ENCODE data around the gene MICA.

DNA sequence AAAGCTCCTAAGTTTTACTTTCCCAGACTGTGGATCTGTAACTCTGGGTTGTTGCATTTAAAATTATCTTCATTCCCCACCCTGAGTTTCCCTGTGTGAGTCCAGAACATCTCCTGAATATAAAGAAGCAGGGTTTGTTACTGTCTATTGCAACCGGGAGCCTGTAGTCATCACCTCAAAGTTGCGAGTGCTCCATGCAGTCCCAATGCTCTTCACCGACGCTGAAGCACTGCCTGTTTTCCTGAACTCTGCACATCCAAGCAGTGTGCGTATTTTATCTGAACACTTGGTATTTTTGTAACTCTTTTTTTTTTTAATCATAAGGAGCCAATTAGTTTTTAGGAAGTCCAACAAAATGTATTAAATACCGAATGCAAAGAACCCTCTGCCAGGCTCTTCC lies 45.5 kb upstream of the MICA start:
- no peak for TF ChIP-seq POLR2A (IDR thresholded peaks at IDR 0.05)
- TF ChIP-seq, protein P1, sequence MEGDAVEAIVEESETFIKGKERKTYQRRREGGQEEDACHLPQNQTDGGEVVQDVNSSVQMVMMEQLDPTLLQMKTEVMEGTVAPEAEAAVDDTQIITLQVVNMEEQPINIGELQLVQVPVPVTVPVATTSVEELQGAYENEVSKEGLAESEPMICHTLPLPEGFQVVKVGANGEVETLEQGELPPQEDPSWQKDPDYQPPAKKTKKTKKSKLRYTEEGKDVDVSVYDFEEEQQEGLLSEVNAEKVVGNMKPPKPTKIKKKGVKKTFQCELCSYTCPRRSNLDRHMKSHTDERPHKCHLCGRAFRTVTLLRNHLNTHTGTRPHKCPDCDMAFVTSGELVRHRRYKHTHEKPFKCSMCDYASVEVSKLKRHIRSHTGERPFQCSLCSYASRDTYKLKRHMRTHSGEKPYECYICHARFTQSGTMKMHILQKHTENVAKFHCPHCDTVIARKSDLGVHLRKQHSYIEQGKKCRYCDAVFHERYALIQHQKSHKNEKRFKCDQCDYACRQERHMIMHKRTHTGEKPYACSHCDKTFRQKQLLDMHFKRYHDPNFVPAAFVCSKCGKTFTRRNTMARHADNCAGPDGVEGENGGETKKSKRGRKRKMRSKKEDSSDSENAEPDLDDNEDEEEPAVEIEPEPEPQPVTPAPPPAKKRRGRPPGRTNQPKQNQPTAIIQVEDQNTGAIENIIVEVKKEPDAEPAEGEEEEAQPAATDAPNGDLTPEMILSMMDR (IDR thresholded peaks at IDR 0.05), result no peak
- TF ChIP-seq EP300 (IDR thresholded peaks at IDR 0.05), result no peak

All from tibial nerve (tissue), 4 donors.